DMS 273 treated with DMSO at 0.1 percent for 48 hours (cell line): ENCODE measurements around the gene SLC9A7.
A peak's percentile ranks its signal among the peaks of the same experiment; 100 is the strongest.
"Not testable (repeated sequence)": the region's sequence is repeated elsewhere in the genome, so short reads cannot be mapped to it uniquely, and the experiment has no call there.

Source experiments
- DNase-seq: peaks from one replicate; lab custom pipeline; 2025; lab: John Stamatoyannopoulos, UW

Gene SLC9A7

DNA sequence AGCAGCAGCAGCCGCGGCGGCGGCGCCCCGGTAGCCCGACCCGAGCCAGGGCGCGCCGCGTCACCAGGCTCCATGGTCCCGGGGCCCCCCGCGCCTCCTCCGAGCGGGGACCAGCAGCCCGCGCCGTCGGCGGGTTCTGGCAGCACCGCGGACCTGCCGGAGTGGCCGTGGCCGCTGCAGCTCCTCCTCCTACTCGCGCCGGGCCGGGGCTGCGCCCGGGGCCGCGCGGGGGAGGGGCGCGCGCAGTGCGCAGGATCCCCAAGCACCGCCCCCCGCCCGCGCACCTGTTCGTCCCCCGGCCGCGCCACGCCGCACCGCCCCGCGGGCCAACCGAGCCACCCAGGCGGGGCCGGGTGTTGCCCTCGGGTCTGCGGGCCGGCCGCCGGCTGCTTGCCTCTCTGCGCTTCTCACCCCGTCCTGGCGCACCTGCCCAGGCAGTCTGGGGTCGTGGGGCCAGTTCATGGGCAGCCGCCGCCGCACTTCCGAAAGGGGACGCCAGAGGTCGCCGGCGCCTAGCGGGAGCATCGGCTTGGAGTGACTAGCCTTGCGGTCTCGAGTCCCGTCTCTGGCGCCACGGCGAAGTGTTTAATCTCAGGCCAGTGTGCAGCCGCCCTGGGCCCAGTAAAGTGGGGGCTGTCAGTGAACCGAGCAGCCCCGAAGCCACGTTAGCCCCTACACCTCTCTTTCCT lies at the start of gene SLC9A7:
Gene SLC9A7, minus strand, starts transcription at position 163 of the 689 bp plus-strand sequence. Its CDS starts 89 bp downstream, at position 74.
- peak; percentile 32 for DNase-seq

GRCh38 chrX:46805270-46805669 lies 46.4 kb upstream of the SLC9A7 start:
- no peak for DNase-seq

GRCh38 chrX:46803140-46803539 lies 44.2 kb upstream of the SLC9A7 start:
- DNase-seq: no peak

DNA sequence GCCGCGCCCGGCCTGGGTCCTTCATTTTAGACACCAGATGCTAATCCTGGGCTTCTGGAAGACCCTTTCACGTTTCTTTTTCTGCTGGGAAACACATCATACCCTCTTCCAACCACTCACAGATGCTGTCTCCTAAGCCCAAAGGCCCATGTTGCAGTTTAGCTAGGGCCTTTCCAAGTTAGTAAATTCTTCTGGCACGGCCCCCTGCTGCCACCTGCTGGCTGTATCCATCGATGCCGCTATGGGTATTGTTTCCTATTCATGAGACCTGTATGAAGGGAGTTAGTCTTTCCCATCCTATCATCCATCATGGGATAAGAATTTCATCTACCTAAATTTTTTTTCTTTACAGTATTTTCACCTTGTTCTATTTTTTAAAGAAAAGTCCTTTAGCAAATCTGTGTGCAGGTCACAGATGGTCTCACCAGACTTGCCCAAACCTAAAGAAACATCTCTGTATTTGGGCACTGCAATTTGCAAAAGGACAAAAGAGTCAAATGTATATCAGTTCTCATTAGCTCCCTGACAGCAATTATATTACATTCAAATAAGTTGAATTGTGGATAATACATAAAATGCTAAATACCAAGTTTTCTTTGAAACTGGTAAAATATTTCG lies 37.8 kb upstream of the SLC9A7 start:
- peak; percentile 15 for DNase-seq

DNA sequence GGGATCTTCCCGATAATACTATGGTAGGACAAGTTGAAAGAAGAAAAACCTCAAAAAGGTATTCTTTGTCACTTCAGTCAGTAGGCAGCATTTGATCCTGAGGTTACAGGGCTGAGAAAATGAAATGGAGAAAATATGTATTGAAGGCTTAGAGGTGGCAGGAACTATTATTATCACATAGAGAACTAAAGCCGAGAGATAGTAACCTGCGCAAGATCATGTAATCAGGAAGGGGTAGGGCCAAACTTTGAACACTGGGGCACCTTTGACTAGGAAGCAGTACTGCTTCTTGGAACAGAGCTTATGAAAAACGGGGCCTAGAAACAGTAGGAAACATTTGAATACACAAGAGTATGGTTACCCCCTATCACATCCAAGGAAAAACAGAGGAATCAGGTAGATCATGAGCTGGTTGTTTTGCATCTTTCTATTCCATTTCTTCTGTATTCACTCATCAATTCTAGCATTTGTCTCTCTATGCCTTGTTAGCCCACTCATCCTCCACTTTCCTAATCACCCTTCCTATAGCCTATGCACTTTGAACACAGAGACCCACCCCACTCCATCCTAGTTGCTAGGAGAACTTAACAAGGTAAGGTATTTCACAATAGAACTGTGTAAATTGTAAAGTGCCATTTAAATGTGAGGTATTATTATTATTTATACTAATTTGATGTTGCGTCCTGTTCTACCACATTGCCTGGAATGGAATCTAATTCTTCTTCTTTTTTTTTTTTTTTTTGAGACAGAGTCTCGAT lies 34.6 kb upstream of the SLC9A7 start:
- DNase-seq: no peak

DNA sequence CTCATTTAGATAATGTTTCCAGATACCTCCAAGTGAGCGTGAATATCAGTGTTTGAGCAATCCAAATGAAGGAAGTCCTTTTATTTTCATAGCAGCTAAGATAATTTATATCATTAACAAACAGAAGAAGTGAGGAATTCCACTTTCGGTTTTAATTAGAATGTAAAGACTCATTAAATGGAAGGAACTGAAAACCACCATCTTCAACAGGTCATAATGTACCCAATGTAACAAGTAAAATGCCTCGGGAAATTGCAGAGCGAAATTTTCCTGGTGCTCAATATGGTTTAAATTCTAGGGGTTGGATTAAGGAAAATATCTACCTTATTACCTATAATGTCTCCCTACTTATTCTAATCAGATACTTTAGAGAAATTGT lies 33.9 kb upstream of the SLC9A7 start:
- DNase-seq: no peak

- DNase-seq: no peak
Measured at GRCh38 chrX:46791927-46792809, 33.2 kb upstream of the SLC9A7 start.

DNA sequence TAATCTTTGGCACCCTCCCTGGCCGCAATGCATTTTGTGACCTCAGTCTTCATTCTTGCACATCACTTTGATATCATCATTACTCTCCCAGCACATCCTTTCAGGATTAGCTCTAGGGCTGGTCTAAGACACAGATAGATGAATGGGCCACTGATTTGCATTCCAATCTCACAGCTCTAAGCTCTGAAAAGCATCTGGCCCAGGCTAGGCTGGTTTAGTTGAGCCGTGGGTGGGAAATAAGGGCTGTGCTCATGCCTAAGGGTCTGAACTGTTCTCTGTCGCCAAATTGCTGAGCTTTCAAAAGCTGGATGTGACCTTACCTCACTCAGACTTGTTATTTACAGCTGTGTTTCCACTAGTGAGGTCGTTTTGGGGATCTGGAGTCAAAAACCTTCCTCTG lies 30.0 kb upstream of the SLC9A7 start:
- no peak for DNase-seq

DNA sequence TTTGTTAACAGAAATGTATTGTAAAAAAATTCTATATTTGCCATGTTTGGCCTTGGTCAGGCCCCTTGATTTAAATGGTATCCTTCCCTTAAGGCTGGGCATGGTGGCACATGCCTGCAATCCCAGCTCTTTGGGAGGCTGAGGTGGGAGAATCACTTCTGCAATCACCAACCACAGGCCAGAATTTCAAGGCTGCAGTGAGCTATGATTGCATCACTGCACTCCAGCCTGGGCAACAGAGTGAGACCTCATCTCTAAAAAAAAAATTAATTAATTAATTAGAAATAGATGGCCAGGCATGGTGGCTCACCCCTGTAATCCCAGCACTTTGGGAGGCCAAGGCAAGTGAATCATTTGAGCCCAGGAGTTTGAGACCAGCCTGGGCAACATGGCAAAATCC lies 25.5 kb upstream of the SLC9A7 start:
- not testable (repeated sequence) for DNase-seq

DNA sequence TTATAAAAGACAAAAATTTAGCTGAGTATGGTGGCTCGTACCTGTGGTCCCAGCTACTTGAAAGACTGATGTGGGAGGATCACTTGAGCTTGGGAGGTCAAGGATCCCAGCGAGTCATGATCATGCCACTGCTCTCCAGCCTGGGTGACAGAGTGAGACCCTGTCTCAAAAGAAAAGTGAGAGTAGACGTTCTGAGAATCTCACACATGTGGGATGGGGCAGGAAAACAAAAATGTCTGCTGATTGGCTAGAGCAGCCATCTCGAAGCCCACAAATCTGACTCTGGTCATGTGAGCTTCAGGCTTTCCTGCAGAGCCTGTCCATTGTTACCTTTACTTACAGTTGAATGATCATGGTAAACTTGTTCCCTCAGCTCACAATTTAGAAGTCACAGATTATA lies 23.1 kb upstream of the SLC9A7 start:
- DNase-seq: no peak

GRCh38 chrX:46777971-46778810 lies 19.3 kb upstream of the SLC9A7 start:
- DNase-seq: no peak

DNA sequence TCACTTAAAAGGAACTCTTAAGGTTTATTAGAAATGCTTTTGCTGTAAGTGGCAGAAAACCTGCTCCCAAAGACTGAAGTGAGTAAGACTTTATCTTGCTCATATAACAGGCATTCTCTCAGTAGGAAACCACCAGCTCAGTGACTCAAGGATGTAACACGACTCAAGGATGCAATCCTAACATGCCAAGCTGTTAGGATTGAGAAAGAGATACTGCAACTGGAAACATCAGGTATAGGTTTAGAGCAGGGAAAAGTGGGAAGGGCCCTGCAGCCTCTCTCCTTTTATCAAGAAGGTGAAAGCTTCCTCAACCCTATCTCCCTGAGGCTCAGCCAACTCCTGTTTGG lies 11.9 kb upstream of the SLC9A7 start:
- DNase-seq: no peak

DNA sequence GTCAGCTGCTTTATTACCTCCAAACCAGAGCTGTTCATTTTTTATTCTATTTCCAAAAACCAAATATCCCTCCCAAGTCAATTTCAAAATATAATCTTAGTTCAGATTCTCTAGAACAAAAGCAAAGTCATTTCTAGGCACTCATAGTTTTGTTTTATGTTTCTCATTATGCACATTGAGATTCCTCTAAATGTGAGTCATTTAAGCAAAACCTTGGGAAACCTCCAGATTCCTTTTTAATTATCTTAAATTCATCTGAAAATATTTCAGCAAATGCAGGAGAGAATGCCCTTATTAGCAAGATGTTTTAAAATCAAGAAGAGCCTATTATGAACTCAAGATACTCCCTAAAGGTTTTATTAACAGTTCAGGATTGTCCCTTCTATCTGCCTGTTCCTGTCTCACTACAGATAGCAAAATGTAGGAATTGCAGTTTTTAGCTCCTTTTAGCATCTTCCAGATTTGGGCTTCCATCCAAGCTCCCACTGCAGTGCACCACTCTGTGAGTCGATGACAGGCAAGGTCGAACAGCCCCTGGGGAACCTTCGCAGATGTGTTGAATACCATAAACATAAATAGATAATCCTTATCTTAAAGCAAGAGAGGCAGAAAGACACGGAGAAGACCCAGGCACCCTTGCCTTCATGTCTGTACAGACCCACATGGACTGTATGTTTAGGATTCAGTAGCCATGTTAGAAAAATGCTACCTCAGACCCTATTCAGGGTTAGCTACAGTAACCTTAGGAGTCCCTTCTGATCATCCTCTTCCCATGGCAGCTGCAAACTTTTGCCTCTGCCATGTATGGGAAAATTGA lies 11.3 kb upstream of the SLC9A7 start:
- no peak for DNase-seq

- no peak for DNase-seq
Measured at GRCh38 chrX:46762963-46763362, 4.0 kb upstream of the SLC9A7 start.

DNA sequence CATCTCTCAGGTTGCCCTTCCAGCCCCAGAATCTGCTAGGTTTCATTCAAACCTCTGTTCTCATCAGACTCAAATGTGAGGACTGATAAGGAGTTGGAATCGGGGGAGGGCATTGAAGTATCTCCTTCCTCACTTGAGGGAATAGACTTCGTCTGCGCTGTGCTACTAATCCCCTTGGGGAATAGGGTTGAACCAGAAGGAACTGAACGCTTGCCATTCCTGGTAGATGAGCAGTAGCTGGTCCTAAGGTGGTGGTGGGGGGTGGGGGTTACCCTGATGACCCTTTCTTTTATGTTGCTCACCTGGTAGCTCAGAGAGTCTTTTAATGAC lies 692 bp upstream of the SLC9A7 start:
- DNase-seq: no peak

GRCh38 chrX:46758163-46758955 lies 559 bp downstream of the SLC9A7 start:
- DNase-seq: no peak

GRCh38 chrX:46757593-46757992 lies 1.3 kb downstream of the SLC9A7 start:
- DNase-seq: no peak

- no peak for DNase-seq
Measured at GRCh38 chrX:46757052-46757451, 1.9 kb downstream of the SLC9A7 start.

- DNase-seq: no peak
Measured at GRCh38 chrX:46755671-46756070, 3.2 kb downstream of the SLC9A7 start.

DNA sequence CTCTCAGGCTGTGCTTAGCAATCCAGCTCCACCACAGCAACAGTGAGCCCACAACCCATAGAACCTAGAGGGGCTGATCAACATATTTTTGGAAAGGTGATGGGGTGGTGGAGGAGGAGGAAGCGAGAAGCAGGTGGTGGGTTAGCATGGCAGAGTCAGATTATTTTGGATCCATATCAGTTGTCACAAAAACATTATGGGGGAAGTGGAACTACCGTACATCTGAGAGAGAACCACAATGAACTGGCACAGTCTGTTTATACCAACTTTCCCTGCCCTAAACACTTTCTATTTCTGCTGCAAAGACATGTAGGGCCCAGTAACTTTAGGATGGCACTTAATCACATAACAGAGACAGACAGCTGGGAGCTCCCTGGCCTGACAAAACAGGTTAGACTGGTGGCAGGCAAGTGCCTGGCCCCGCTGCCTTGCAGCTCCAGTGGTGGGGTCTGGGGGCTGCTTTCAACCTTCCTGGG lies 4.3 kb downstream of the SLC9A7 start:
- no peak for DNase-seq
